GM19397 (cell line): ENCODE data around the gene EPHA3.

Experiments used
- ATAC-seq: cut with Tn5 transposase; IDR thresholded peaks from one replicate; pipeline ENCODE4 v1.9.1; 2021; ENCODE audit warnings: mild to moderate bottlenecking, moderate library complexity; ENCODE audit not compliant: unreplicated experiment

Gene EPHA3

GRCh38 chr3:89223188-89223587 lies 115.8 kb downstream of the EPHA3 start:
- ATAC-seq, result no peak

- ATAC-seq, result no peak
These were observed 119.8 kb downstream of the EPHA3 start for GRCh38 chr3:89227218-89227617.

- ATAC-seq, result no peak
These were observed 120.2 kb downstream of the EPHA3 start for GRCh38 chr3:89227634-89228033.

GRCh38 chr3:89232155-89232554 lies 124.7 kb downstream of the EPHA3 start:
- no peak for ATAC-seq

- no peak for ATAC-seq
These were observed 127.2 kb downstream of the EPHA3 start for GRCh38 chr3:89234620-89235019.

GRCh38 chr3:89238846-89239245 lies 131.4 kb downstream of the EPHA3 start:
- no peak for ATAC-seq

- ATAC-seq, result no peak
These were observed 132.4 kb downstream of the EPHA3 start for GRCh38 chr3:89239774-89240173.

- no peak for ATAC-seq
These were observed 138.2 kb downstream of the EPHA3 start for GRCh38 chr3:89245612-89246011.

- no peak for ATAC-seq
These were observed 138.9 kb downstream of the EPHA3 start for GRCh38 chr3:89246326-89246725.

- ATAC-seq, result no peak
These were observed 143.3 kb downstream of the EPHA3 start for GRCh38 chr3:89250742-89251141.

- no peak for ATAC-seq
These were observed 144.6 kb downstream of the EPHA3 start for GRCh38 chr3:89252016-89252415.

GRCh38 chr3:89252860-89253259 lies 145.4 kb downstream of the EPHA3 start:
- ATAC-seq, result no peak

GRCh38 chr3:89256395-89256794 lies 149.0 kb downstream of the EPHA3 start:
- no peak for ATAC-seq

GRCh38 chr3:89256882-89257281 lies 149.5 kb downstream of the EPHA3 start:
- no peak for ATAC-seq

- ATAC-seq, result no peak
These were observed 153.3 kb downstream of the EPHA3 start for GRCh38 chr3:89260721-89261120.

GRCh38 chr3:89261673-89262072 lies 154.3 kb downstream of the EPHA3 start:
- no peak for ATAC-seq

- ATAC-seq, result no peak
These were observed 155.0 kb downstream of the EPHA3 start for GRCh38 chr3:89262309-89262929.

GRCh38 chr3:89264037-89264560 lies 156.7 kb downstream of the EPHA3 start:
- ATAC-seq, result no peak

GRCh38 chr3:89266074-89266473 lies 158.7 kb downstream of the EPHA3 start:
- ATAC-seq, result no peak

- no peak for ATAC-seq
These were observed 160.6 kb downstream of the EPHA3 start for GRCh38 chr3:89268059-89268458.

- ATAC-seq, result no peak
These were observed 162.8 kb downstream of the EPHA3 start for GRCh38 chr3:89270201-89270600.

GRCh38 chr3:89275001-89275400 lies 167.6 kb downstream of the EPHA3 start:
- ATAC-seq, result no peak

- ATAC-seq, result no peak
These were observed 168.7 kb downstream of the EPHA3 start for GRCh38 chr3:89276116-89276515.
